Activated gamma-delta T cell treated with Interleukin-2 at 50 U/mL for 16 hours (primary cell): Measurements from ENCODE around the gene TRIM28.
"Not testable (repeated sequence)": the region's sequence is repeated elsewhere in the genome, so short reads cannot be mapped to it uniquely, and the experiment has no call there.

Source experiments
- DNase-seq: peaks from one replicate; pipeline ENCODE4 v3.0.0-alpha.2; 2020

The TRIM28 gene

DNA sequence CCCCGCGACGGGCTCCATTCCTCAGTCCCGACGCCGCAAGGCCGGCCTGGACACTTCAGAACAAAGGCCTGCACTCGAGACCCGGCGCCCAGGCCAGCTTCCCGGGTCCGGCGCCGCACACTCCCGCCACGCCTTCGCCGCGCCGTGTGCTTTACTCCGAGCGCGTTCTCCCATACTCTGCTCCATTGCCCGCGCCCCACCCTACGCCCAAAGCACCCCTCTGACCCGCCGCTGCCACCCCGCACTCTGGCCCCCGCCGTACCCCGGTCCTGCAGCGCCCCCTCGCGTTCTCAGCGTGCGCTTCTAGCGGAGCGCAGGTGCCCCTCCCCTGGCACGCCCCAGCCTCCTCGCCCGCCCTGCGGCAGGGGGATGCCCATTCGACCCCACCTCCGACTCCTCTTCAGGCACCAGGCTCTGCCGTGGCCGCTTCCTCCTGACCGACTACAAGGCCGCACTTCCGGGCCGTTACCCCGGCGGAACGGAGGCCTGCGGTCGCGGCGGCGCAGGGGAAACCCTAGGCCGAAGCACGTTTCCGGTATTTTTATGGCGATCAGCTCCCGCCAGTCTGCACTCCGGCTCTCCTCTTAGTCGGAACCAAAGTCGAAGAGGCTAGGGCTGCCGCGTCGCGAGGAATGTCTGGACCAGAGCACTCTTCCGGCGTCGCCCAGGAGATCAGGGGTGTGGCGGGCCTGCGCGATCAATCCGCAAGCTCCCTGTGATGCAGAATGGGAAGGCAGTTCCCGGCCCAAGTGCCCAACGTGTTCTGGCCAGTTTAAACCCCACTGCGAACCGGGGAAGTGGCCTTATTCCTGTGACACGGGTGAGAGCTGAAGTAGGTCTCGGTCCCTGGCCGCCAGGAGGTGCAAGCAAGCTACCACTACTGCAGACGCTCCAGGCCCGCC is 24.3 kb upstream of the TRIM28 start, which contains the start of gene ZBTB45:
ZBTB45 (minus strand) TSS at position 456 of the 902 bp plus-strand sequence. CDS start 2,137 bp downstream, outside the sequence.
- peak; percentile 83 for DNase-seq

DNA sequence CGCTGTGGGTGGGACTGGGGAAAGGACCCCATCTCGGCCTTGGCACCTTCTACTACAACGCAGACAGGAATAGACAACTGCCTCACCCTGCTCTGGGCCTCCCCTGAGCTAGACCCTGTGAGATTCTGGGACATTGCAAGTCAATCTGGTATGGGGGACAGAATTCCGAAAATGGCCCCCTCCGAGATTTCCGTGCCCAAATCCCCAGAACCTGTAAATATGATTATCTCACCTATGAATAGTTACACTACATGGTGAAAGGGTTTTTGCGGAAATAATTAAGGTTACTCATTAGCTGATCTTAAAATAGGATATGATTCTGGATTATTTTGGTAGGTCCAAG is 23.6 kb upstream of the TRIM28 start:
- no peak for DNase-seq

DNA sequence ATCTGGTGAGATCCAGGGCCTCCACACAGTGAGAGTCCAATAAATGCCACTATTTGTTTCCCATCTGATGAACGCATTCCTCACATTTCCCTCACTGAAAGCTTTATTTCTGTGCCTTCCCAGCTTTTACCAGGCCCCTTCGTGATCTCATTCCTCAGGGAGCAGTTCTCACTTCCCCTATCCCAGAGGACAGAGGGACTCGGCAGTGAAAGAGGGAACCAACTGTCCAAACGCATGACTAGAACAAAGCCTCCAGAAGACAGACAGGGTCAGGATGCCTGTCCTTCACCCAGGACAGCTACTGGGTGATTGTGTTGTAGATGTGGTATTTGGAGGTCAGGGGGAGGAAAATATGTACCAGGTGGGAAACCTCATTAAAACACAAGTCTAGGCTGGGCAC is 22.2 kb upstream of the TRIM28 start:
- no peak for DNase-seq

DNA sequence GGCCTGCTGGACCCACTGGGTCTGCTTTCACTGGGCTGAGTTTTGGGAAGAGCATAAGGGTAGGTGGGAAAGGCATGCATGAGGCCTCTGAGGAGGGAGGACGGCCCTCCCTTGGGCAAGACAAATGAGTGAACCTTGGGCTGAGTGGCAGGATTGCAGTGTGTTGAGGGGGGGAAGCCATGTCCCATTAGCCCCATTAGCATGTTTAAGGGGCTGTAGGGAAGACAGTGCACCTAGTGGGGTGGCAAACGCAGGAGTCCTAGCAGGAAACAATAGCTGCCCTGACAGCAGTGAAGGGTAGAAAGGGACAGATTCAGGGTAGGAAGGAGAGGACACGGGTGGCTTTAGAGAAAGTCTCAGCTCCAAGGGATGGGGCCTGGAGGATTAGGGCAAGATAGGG is 21.2 kb upstream of the TRIM28 start:
- DNase-seq, result no peak

DNA sequence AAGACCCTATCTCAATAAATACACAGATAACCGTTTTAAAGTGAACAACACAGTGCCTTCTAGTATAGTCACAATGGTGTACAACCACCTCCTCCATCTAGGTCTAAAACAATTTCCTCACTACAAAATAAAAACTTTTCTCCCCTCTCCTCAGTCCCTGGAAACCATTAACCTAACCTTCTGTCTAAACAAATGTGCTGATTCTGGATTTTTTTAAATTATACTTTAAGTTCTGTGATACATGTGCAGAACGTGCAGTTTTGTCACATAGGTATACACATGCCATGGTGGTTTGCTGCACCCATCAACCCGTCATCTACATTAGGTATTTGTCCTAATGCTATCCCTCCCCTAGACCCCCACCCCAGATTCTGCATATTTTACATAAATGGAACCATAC is 14.5 kb upstream of the TRIM28 start:
- no peak for DNase-seq

DNA sequence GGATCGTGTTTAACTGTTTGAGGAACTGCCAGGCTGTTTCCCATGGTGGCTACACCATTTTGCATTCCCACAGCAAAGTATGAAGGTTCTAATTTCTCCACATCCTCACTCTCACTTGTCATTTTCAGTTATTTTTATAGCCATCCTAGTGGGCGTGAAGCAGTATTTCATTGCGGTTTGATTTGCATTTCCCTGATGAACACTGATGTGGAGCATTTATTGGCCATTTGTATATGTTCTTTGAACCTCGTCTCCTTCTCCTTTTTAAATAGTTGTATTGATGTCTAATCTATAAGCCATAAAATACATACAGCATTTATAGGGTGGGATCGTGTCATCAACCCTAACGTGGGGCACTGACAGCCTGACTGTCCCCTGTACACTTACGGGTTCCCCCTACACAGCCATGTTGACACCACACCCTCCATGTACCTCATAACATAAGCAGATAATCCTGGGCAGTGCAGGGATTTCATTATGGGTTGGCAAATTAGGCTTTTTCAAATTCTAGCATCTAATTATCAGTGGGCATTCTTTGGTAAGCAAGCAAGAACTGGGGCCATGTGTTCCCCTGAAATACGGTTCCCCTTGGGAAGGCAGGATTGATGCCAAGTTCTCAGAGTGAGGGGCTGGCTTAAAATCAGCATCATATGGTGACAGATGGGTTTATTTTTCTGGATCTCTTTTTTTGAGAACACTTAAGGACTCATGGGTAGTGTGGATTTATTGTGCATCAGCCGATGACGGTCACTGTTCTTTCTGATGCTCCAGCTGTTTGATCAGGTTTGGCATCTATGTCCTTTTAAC is 12.6 kb upstream of the TRIM28 start:
- DNase-seq, result no peak

DNA sequence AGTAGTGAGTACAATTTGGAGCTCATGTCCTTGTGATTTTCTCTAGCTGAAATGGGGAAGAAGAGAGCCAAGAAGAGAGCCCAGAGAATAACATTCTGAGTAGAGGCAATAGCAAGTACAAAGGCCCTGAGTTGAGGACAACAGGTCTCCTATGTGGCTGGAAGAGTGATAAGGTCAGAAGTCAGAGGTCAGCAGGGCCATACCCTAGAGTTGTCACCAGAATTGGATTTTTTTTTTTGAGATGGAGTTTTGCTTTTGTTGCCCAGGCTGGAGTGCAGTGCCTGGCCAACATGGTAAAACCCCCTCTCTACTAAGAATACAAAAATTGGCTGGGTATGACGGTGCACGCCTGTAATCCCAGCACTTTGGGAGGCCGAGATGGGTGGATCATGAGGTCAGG is 8.0 kb upstream of the TRIM28 start:
- no peak for DNase-seq

DNA sequence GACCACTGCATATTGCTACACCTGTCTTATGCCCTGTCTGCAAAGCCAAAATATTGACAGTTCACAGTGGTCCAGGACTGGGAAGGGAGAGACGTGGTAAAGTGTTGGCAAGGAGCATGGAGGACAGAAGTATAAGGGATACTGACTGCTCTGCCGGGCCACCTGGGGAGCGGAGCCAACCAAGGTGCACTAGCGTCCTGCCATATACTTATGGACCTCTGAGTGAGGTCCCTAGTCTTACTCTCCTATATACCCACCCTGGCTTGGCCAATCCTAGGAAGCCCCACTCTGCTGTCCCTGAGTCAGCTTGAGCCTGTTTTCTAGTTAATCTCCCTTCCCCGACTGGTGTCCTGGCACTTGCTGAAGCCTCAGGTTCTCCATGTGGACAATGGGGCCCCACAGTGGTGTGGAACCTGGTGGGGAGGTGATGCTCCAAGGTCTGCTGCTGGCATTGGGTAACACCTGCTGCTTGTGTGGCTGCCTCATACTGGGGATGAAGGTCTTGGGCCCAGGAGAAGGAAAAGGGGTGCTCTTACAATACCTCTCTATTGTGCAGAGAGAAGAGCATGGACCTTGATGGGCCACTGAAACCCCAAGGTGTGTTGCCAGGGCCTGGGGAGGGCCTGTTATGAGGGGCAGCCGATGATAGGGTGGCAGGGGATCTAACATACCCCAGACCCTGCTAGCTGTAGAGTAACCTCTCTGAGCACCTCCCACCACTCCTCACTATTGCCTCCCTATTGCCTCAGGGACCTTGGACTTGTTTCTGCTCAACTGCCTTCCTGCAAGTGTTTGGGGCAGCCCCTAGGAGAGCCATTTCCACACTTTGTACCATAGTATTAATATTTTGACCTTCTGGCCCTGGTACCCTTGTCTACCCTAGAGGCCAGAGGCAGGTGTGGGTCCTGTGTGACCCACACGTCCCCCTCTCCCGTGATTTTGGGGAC is 6.7 kb upstream of the TRIM28 start:
- no peak for DNase-seq

DNA sequence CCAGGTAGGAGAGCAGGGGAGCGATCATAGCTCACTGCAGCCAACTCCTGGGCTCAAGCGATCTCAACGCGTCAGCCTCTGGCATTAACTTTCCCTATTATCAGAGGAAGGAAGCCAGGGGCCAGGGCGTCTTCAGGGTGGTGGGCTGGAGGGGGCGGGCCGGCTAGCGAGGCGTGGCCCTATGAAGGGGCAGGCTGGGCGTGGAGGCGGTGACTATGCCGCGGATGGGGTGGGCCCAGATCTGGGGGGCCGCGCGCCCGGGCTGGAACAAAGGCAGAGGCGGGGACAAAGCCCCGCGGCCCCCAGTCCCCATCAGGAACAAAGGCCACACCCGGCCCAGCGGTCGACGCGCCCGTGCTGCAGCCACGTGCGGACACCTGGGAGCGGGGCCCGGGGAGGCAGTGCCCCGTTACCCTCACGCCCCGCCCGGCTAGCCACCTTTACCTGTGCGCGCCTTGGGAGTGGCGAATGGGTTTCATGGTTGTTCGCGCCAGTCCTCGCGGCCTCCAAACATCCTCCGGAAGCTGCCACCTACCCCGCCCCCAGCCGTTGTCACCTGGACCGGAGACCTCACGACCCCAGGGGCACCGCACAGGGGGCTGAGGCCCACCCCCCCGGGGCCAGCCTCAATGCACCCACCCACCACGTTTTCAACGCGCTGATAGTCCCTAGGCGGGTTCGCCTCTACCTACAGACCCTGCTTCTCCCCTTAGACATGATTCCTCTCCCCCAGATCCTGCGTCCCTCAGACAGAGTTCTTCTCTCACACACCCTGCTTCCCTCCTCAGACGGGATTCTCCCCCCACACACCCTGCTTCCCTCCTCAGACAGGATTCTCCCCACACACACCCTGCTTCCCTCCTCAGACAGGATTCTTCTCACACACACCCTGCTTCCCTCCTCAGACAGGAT is 5.4 kb upstream of the TRIM28 start:
- peak; percentile 48 for DNase-seq

DNA sequence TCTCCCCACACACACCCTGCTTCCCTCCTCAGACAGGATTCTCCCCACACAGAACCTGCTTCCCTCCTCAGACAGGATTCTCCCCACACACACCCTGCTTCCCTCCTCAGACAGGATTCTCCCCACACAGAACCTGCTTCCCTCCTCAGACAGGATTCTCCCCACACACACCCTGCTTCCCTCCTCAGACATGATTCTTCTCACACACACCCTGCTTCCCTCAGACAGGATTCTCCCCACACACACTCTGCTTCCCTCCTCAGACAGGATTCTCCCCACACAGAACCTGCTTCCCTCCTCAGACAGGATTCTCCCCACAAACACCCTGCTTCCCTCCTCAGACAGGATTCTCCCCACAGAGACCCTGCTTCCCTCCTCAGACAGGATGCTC is 4.7 kb upstream of the TRIM28 start:
- not testable (repeated sequence) for DNase-seq

DNA sequence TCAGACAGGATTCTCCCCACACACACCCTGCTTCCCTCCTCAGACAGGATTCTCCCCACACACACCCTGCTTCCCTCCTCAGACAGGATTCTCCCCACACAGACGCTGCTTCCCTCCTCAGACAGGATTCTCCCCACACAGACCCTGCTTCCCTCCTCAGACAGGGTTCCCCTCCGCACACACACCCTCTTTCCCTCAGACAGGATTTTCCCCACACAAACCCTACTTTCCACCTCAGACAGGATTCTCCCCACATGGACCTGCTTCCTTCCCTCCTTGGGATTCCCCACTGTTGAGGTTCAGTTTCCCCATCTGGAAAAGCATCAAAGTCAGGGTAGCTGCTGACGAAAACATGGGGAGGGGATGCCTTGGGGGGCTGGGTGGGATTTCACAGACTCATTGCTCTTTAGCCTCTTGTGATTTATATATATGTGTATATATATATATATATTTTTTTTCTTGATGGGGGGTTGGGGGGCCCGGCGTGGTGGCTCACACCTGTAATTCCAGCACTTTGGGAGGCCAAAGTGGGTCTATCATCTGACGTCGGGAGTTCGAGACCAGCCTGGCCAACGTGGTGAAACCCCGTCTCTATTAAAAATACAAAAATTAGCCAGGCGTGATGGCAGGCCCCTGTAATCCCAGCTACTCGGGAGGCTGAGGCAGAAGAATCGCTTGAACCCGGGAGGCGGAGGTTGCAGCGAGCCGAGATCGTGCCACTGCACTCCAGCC is 1.1 kb upstream of the TRIM28 start:
- DNase-seq, result not testable (repeated sequence)

DNA sequence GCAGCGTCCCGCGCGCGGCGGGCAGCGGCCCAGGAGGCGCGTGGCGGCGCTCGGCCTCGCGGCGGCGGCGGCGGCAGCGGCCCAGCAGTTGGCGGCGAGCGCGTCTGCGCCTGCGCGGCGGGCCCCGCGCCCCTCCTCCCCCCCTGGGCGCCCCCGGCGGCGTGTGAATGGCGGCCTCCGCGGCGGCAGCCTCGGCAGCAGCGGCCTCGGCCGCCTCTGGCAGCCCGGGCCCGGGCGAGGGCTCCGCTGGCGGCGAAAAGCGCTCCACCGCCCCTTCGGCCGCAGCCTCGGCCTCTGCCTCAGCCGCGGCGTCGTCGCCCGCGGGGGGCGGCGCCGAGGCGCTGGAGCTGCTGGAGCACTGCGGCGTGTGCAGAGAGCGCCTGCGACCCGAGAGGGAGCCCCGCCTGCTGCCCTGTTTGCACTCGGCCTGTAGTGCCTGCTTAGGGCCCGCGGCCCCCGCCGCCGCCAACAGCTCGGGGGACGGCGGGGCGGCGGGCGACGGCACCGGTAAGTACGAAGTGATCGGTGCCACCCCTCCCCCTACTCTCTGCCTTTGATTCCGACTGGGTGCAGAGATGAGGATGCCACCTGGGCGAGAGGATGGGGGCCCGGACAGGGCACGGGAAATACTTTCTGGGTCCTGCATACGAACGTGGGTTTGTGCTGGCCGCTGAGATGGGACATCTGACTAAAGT is 874 bp downstream of the TRIM28 start:
- peak; percentile 68 for DNase-seq

DNA sequence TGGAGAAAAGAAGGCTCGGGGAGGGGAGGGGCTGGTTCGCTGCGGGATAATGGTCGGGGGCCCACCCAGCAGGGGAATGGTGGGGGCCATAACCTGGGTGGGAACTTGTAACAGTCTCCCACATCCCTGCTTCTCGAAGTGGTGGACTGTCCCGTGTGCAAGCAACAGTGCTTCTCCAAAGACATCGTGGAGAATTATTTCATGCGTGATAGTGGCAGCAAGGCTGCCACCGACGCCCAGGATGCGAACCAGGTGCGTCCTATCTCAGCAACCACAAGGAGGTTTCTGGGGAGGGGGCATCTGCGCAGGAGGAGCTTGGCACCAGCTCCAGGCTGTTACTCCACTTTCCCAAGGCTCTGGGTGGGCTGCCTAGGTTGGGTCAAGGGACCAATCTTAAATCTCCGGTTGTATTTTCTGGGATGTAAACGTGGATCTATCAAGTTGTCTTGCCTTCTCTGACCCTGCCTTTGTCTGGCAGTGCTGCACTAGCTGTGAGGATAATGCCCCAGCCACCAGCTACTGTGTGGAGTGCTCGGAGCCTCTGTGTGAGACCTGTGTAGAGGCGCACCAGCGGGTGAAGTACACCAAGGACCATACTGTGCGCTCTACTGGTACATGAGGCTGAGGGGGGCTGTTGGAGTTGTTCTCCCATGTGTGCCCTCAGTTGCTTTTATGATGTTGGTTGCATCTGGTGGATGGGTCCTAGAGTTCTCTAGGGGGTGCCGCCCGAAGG is 1.6 kb downstream of the TRIM28 start:
- no peak for DNase-seq

DNA sequence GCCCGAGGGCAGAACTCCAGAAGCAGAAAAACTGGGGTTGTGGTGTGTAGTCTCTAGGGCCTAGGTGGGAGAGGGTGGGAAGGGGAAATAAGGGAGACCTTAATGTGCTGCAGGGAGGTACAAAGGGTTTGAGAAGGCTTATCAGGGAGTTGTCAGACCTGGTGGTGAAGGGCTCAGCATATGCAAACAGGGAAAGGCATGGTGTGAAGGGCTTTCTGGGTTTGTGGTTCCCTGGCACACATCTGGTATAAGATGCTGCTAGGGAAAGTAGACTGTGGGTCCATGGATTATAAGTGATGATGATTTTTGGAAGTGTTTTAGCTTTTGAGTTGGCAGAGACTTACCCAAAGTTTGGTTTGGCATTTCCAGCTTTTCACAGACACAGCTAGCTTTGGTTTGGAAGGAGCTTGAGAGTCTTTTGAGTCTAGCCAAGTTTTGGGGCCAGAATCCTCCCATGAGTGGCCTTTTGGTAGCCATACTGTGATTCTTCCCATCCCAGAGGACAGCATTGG is 2.2 kb downstream of the TRIM28 start:
- no peak for DNase-seq

DNA sequence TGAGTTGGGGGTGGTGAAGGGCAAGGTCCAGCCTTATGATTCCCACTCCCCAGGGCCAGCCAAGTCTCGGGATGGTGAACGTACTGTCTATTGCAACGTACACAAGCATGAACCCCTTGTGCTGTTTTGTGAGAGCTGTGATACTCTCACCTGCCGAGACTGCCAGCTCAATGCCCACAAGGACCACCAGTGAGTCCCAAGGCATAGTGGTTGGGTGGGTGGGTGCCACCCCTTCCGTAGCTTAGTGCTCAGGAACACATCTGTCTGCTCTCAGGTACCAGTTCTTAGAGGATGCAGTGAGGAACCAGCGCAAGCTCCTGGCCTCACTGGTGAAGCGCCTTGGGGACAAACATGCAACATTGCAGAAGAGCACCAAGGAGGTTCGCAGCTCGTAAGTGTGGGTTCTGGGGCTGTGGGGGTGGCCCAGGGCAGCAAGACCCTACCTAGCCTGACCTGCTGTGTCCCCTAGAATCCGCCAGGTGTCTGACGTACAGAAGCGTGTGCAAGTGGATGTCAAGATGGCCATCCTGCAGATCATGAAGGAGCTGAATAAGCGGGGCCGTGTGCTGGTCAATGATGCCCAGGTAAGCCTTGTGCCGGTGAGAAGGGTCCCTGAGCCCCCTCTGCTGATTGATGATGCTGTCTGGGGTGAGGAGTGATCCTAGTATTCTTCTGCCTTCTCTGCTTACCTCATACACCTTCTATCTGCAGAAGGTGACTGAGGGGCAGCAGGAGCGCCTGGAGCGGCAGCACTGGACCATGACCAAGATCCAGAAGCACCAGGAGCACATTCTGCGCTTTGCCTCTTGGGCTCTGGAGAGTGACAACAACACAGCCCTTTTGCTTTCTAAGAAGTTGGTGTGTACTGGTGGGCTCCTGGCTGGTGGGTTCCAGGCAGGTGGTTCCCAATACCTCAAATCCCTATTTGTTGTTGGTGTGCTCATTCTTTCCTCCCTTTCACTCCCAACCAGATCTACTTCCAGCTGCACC is 3.8 kb downstream of the TRIM28 start:
- DNase-seq, result no peak

DNA sequence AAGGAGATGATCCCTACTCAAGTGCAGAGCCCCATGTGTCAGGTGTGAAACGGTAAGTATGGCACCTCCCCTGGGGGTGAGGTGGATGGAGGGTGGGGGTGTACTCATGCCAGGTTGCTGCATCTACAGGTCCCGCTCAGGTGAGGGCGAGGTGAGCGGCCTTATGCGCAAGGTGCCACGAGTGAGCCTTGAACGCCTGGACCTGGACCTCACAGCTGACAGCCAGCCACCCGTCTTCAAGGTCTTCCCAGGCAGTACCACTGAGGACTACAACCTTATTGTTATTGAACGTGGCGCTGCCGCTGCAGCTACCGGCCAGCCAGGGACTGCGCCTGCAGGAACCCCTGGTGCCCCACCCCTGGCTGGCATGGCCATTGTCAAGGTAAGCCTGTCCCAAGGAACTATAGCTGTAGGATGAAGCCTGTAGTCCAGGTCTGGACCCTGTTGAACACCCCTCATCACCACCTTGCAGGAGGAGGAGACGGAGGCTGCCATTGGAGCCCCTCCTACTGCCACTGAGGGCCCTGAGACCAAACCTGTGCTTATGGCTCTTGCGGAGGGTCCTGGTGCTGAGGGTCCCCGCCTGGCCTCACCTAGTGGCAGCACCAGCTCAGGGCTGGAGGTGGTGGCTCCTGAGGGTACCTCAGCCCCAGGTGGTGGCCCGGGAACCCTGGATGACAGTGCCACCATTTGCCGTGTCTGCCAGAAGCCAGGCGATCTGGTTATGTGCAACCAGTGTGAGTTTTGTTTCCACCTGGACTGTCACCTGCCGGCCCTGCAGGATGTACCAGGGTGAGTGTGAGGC is 5.2 kb downstream of the TRIM28 start:
- DNase-seq, result no peak

DNA sequence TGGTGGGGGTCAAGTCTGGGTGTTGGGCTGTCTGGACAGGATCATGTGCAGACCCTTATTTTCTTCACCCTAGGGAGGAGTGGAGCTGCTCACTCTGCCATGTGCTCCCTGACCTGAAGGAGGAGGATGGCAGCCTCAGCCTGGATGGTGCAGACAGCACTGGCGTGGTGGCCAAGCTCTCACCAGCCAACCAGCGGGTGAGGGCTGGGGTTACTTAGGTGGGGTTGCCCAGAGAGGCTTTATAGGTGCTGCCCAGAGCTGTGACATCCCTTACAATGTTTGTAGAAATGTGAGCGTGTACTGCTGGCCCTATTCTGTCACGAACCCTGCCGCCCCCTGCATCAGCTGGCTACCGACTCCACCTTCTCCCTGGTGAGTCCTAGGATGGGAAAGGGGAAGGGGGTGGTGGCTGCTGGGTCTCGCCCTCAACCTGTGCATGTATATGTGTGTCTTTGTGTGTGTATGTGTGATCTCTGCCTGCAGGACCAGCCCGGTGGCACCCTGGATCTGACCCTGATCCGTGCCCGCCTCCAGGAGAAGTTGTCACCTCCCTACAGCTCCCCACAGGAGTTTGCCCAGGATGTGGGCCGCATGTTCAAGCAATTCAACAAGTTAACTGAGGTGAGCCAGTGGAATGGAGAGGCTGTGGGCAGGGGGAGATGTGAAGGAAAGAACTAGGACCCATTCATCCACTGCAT is 5.9 kb downstream of the TRIM28 start:
- no peak for DNase-seq
